ENCODE results near the gene E2F4. TPM values are rescaled to one million over a fixed set of nuclear protein-coding genes. Genes with fewer than 3 reads are reported as not detected.

E2F4 gene
- total RNA-seq, 1 donor from 2014 or later = 51.2 TPM

DNA sequence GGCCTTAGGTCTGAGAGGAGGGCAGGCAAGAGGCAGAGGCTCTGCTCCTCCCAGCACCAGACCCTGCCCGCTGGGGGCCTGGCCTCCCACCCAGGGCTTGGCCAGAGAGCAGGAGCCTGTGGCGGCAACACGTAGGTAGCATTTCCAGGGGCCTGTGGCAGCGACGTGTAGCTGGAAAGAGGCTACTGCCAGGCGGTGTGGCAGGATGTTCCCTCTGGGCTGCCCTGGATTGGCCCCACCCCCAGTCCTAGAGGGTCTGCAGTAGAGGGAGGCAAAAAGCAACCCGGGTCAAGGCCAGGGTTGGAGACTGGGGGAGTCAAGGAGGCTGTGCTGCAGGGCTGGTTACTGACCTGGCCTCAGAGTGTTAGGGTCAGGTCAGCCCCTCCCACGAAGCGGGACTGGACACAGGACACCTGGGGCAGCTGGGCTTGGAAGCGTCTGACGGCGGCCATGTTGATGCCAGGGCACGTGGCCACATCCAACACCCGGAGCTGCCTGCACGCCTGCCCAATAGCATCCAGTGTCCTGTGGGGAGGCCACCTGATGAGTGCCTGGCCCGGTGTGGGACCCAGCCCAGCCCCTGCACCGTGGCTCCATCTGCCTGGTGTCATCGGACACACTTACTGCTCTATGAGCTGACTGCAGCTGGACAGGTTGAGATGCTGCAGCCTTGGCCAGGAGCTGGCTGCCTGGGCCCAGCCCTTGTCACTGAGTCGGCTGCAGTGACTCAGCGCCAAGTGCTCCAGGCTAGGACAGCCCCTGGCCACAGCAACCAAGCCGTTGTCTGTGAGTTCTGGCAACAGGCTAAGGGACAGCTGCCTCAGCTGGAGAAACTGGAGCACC lies 15.5 kb downstream of the E2F4 start:
- no peak overlapping the region for H3K9ac ChIP-seq (ENCODE audit: low read length)
- H3K4me1 Mint-ChIP-seq (ENCODE audit: low read depth, unreplicated experiment) = peaks cover 2% of the 10 kb centered on the region

DNA sequence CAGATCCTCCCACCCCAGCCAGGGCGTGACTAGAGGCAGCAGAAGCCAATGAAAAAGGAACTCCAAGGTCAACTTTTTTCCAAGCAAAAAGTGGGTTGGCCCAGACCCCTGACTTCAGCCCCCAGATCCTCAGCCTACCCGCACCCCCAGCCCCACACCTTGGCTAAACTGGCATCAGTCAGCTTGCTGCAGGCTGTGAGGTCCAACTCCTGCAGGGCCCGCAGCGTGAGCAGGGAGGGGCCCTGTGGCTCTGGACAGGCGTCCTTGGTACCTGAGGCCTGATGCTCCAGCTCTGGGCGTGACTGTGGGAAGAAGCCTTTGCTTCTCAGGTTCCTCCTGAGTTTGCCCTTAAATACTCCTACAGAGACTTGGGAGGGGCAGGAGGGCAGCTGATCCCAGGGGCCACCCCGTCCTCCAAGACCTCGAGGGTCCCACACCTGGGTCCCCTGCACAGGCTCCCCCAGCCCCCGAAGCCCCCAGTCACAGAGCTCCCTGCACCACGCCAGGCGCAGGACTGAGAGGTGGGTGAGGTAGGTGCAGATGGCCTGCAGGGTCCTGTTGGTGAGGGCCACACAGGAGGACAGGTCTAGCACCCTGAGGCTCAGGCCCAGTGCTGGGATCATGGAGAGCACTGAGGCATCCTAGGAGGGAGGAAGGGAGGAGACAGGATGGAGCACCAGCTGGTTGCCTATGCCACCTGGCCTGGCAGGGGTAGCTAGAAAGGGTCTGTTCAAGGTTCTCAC lies 16.4 kb downstream of the E2F4 start:
- Histone ChIP-seq H3K27ac (ENCODE audit: low read depth, low read length) (no peak overlapping the region), H3K79me2 (ENCODE audit: insufficient read depth, low read length) (no peaks in the 10 kb centered on the region), H2AFZ (ENCODE audit: low read depth, low read length) (no peak overlapping the region)

More for the DNA sequence above, 15.5 kb downstream of the E2F4 start:
- Histone ChIP-seq H4K20me1 (ENCODE audit: insufficient read depth, low read length) (no peaks in the 10 kb centered on the region), H3K4me1 (ENCODE audit: insufficient read depth, low read length) (peaks cover 12% of the 10 kb centered on the region), H3K36me3 (ENCODE audit: insufficient read depth, low read length) (no peaks in the 10 kb centered on the region), H3K4me3 (ENCODE audit: insufficient read depth, low read depth, low read length) (no peak overlapping the region), H3K9me3 (ENCODE audit: insufficient read depth, low read depth, low read length) (no peaks in the 10 kb centered on the region), H3K27me3 (ENCODE audit: insufficient read depth, low read length) (no peaks in the 10 kb centered on the region), H2AFZ (ENCODE audit: low read depth, low read length) (no peak overlapping the region), H3K4me2 (ENCODE audit: low read length) (no peak overlapping the region), H3K27ac (ENCODE audit: low read depth, low read length) (no peak overlapping the region), H3K79me2 (ENCODE audit: insufficient read depth, low read length) (no peaks in the 10 kb centered on the region)
- H3K27ac Mint-ChIP-seq (ENCODE audit: unreplicated experiment) = no peak overlapping the region
- no peaks in the 10 kb centered on the region for H3K9me3 Mint-ChIP-seq (ENCODE audit: unreplicated experiment)
- peaks cover 6% of the 10 kb centered on the region for H3K27me3 Mint-ChIP-seq (ENCODE audit: low read depth, unreplicated experiment)
- H3K36me3 Mint-ChIP-seq (ENCODE audit: low read depth, unreplicated experiment) = peaks cover 3% of the 10 kb centered on the region
- FAIRE-seq (no peak), DNase-seq (ENCODE audit: low read depth) (no peak)
- TF ChIP-seq, protein P1, sequence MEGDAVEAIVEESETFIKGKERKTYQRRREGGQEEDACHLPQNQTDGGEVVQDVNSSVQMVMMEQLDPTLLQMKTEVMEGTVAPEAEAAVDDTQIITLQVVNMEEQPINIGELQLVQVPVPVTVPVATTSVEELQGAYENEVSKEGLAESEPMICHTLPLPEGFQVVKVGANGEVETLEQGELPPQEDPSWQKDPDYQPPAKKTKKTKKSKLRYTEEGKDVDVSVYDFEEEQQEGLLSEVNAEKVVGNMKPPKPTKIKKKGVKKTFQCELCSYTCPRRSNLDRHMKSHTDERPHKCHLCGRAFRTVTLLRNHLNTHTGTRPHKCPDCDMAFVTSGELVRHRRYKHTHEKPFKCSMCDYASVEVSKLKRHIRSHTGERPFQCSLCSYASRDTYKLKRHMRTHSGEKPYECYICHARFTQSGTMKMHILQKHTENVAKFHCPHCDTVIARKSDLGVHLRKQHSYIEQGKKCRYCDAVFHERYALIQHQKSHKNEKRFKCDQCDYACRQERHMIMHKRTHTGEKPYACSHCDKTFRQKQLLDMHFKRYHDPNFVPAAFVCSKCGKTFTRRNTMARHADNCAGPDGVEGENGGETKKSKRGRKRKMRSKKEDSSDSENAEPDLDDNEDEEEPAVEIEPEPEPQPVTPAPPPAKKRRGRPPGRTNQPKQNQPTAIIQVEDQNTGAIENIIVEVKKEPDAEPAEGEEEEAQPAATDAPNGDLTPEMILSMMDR (IDR thresholded peaks at IDR 0.05; ENCODE audit: insufficient read depth, low read depth, low read length) = no peak
- no peak for TF ChIP-seq EZH2 (IDR thresholded peaks at IDR 0.05; ENCODE audit: insufficient read depth, low read length)
- no peak overlapping the region for H3K4me3 Mint-ChIP-seq (ENCODE audit: unreplicated experiment)

More for the DNA sequence above, 16.4 kb downstream of the E2F4 start:
- H3K4me2 ChIP-seq (ENCODE audit: low read length) = no peak overlapping the region
- Mint-ChIP-seq H3K4me1 (ENCODE audit: low read depth, unreplicated experiment) (peaks cover 2% of the 10 kb centered on the region), H3K9me3 (ENCODE audit: unreplicated experiment) (no peaks in the 10 kb centered on the region), H3K27me3 (ENCODE audit: low read depth, unreplicated experiment) (peaks cover 6% of the 10 kb centered on the region), H3K36me3 (ENCODE audit: low read depth, unreplicated experiment) (peaks cover 8% of the 10 kb centered on the region), H3K27ac (ENCODE audit: unreplicated experiment) (no peak overlapping the region), H3K4me3 (ENCODE audit: unreplicated experiment) (no peak overlapping the region)
- H3K9me3 ChIP-seq (ENCODE audit: insufficient read depth, low read depth, low read length) = no peaks in the 10 kb centered on the region
- FAIRE-seq = no peak
- TF ChIP-seq EZH2 (IDR thresholded peaks at IDR 0.05; ENCODE audit: insufficient read depth, low read length) = no peak
- TF ChIP-seq, protein P1 (IDR thresholded peaks at IDR 0.05; ENCODE audit: insufficient read depth, low read depth, low read length) = no peak
- H3K36me3 ChIP-seq (ENCODE audit: insufficient read depth, low read length) = no peaks in the 10 kb centered on the region
- H3K9ac ChIP-seq (ENCODE audit: low read length) = no peak overlapping the region
- no peak for DNase-seq (ENCODE audit: low read depth)
- H3K4me3 ChIP-seq (ENCODE audit: insufficient read depth, low read depth, low read length) = no peak overlapping the region
- no peaks in the 10 kb centered on the region for H3K27me3 ChIP-seq (ENCODE audit: insufficient read depth, low read length)
- H4K20me1 ChIP-seq (ENCODE audit: insufficient read depth, low read length) = no peaks in the 10 kb centered on the region
- peaks cover 12% of the 10 kb centered on the region for H3K4me1 ChIP-seq (ENCODE audit: insufficient read depth, low read length)
